ENCODE results near the gene SH3BGR.

SH3BGR gene

GRCh38 chr21:39456665-39457064 is 4.9 kb downstream of the SH3BGR start:
- DNase-seq (ENCODE audit: low spot score), result no peak

GRCh38 chr21:39461419-39461818 is 9.6 kb downstream of the SH3BGR start:
- DNase-seq (ENCODE audit: low spot score), result no peak

- DNase-seq (ENCODE audit: low spot score), result no peak
Observed at GRCh38 chr21:39463308-39463707, 11.5 kb downstream of the SH3BGR start.

GRCh38 chr21:39466584-39466983 is 14.8 kb downstream of the SH3BGR start:
- no peak for DNase-seq (ENCODE audit: low spot score)

GRCh38 chr21:39467746-39468145 is 16.0 kb downstream of the SH3BGR start:
- DNase-seq (ENCODE audit: low spot score), result no peak

- DNase-seq (ENCODE audit: low spot score), result no peak
Observed at GRCh38 chr21:39468559-39468958, 16.8 kb downstream of the SH3BGR start.

- no peak for DNase-seq (ENCODE audit: low spot score)
Observed at GRCh38 chr21:39471598-39471997, 19.8 kb downstream of the SH3BGR start.

GRCh38 chr21:39472786-39473185 is 21.0 kb downstream of the SH3BGR start:
- no peak for DNase-seq (ENCODE audit: low spot score)

- DNase-seq (ENCODE audit: low spot score), result no peak
Observed at GRCh38 chr21:39474611-39475010, 22.8 kb downstream of the SH3BGR start.

GRCh38 chr21:39479164-39479813 is 27.5 kb downstream of the SH3BGR start:
- DNase-seq (ENCODE audit: low spot score), result no peak

GRCh38 chr21:39479814-39480182 is 28.0 kb downstream of the SH3BGR start:
- no peak for DNase-seq (ENCODE audit: low spot score)

GRCh38 chr21:39480271-39480670 is 28.5 kb downstream of the SH3BGR start:
- DNase-seq (ENCODE audit: low spot score), result no peak

GRCh38 chr21:39481886-39482285 is 30.1 kb downstream of the SH3BGR start:
- DNase-seq (ENCODE audit: low spot score), result no peak

- DNase-seq (ENCODE audit: low spot score), result peak; percentile 72
Observed at GRCh38 chr21:39483917-39484316, 32.1 kb downstream of the SH3BGR start.

- DNase-seq (ENCODE audit: low spot score), result no peak
Observed at GRCh38 chr21:39484711-39485276, 33.0 kb downstream of the SH3BGR start.

- DNase-seq (ENCODE audit: low spot score), result no peak
Observed at GRCh38 chr21:39489380-39489924, 37.7 kb downstream of the SH3BGR start.

- DNase-seq (ENCODE audit: low spot score), result no peak
Observed at GRCh38 chr21:39499156-39499555, 47.4 kb downstream of the SH3BGR start.

GRCh38 chr21:39502631-39503030 is 50.9 kb downstream of the SH3BGR start:
- DNase-seq (ENCODE audit: low spot score), result no peak

- DNase-seq (ENCODE audit: low spot score), result no peak
Observed at GRCh38 chr21:39503123-39503762, 51.5 kb downstream of the SH3BGR start.

- no peak for DNase-seq (ENCODE audit: low spot score)
Observed at GRCh38 chr21:39504230-39504629, 52.5 kb downstream of the SH3BGR start.

GRCh38 chr21:39510240-39510639 is 58.5 kb downstream of the SH3BGR start:
- DNase-seq (ENCODE audit: low spot score), result no peak

- DNase-seq (ENCODE audit: low spot score), result no peak
Observed at GRCh38 chr21:39511102-39511501, 59.3 kb downstream of the SH3BGR start.

- DNase-seq (ENCODE audit: low spot score), result no peak
Observed at GRCh38 chr21:39513735-39514134, 62.0 kb downstream of the SH3BGR start.
